H9 (cell line): ENCODE results near the gene MICAL3. TPM values are rescaled to one million over a fixed set of nuclear protein-coding genes. Genes with fewer than 3 reads are reported as not detected.

Experiments
- DNase-seq: peaks from one replicate; pipeline ENCODE4 v3.0.0-alpha.2; 2017
- H2AFZ ChIP-seq: one replicate; pipeline ENCODE4 v1.6.1; 2013; ENCODE audit warnings: mild to moderate bottlenecking, low read length, control low read depth, moderate library complexity
- H2AK5ac ChIP-seq: 2 replicates; pipeline ENCODE4 v1.6.1; 2013; ENCODE audit warnings: low read length, control low read depth, mixed read lengths; ENCODE audit not compliant: insufficient read length
- H2BK120ac ChIP-seq: one replicate; pipeline ENCODE4 v1.6.1; 2013; ENCODE audit warnings: low read depth, mild to moderate bottlenecking, low read length, control low read depth, inconsistent platforms; ENCODE audit not compliant: poor library complexity, severe bottlenecking
- H2BK12ac ChIP-seq: 2 replicates; pipeline ENCODE4 v1.6.1; 2013; ENCODE audit warnings: low read length, control low read depth, mixed read lengths, low read depth; ENCODE audit not compliant: insufficient read length
- H2BK15ac ChIP-seq: 2 replicates; pipeline ENCODE4 v1.6.1; 2013; ENCODE audit warnings: low read depth, low read length, control low read depth
- H2BK20ac ChIP-seq: one replicate; pipeline ENCODE4 v1.6.1; 2013; ENCODE audit warnings: low read depth, mild to moderate bottlenecking, low read length, control low read depth, inconsistent platforms; ENCODE audit not compliant: poor library complexity, severe bottlenecking
- H2BK5ac ChIP-seq: 2 replicates; pipeline ENCODE4 v1.6.1; 2013; ENCODE audit warnings: low read length, control low read depth, mixed read lengths; ENCODE audit not compliant: insufficient read length
- H3K14ac ChIP-seq: 2 replicates; pipeline ENCODE4 v1.6.1; 2013; ENCODE audit warnings: low read length, control low read depth; ENCODE audit not compliant: insufficient read depth
- H3K18ac ChIP-seq: 2 replicates; pipeline ENCODE4 v1.6.1; 2013; ENCODE audit warnings: low read depth, mild to moderate bottlenecking, mixed read lengths, low read length, control low read depth; ENCODE audit not compliant: insufficient read length
- H3K23ac ChIP-seq: 2 replicates; pipeline ENCODE4 v1.6.1; 2013; ENCODE audit warnings: low read length, control low read depth, mixed read lengths, low read depth; ENCODE audit not compliant: insufficient read length
- H3K23me2 ChIP-seq: 2 replicates; pipeline ENCODE4 v1.6.1; 2013; ENCODE audit warnings: low read depth, mild to moderate bottlenecking, mixed read lengths, low read length, control low read depth; ENCODE audit not compliant: insufficient read length, poor library complexity, severe bottlenecking
- H3K27ac ChIP-seq: 2 replicates; pipeline ENCODE4 v1.5.1; 2013; ENCODE audit warnings: low read length, control low read depth, mixed read lengths, low read depth; ENCODE audit not compliant: insufficient read length
- H3K27me3 ChIP-seq: 2 replicates; pipeline ENCODE4 v1.6.1; 2013; ENCODE audit warnings: low read length, control low read depth, inconsistent platforms; ENCODE audit not compliant: insufficient read depth
- H3K4ac ChIP-seq: 2 replicates; pipeline ENCODE4 v1.6.1; 2013; ENCODE audit warnings: low read depth, mild to moderate bottlenecking, control low read depth, inconsistent platforms, low read length, moderate library complexity
- H3K4me1 ChIP-seq: 2 replicates; pipeline ENCODE4 v1.6.1; 2013; ENCODE audit warnings: low read length, control low read depth, inconsistent platforms; ENCODE audit not compliant: insufficient read depth
- H3K4me2 ChIP-seq: 2 replicates; pipeline ENCODE4 v1.6.1; 2013; ENCODE audit warnings: low read length, control low read depth, mixed read lengths; ENCODE audit not compliant: insufficient read length, insufficient read depth
- H3K56ac ChIP-seq: 2 replicates; pipeline ENCODE4 v1.6.1; 2013; ENCODE audit warnings: low read depth, mild to moderate bottlenecking, mixed read lengths, low read length, control low read depth; ENCODE audit not compliant: insufficient read length
- H3K79me1 ChIP-seq: 2 replicates; pipeline ENCODE4 v1.6.1; 2013; ENCODE audit warnings: low read depth, mild to moderate bottlenecking, moderate library complexity, low read length, control low read depth, inconsistent platforms; ENCODE audit not compliant: insufficient read depth, poor library complexity, severe bottlenecking
- H3K79me2 ChIP-seq: 2 replicates; pipeline ENCODE4 v1.6.1; 2013; ENCODE audit warnings: low read length, control low read depth, inconsistent platforms; ENCODE audit not compliant: insufficient read depth
- H3K9ac ChIP-seq: 2 replicates; pipeline ENCODE4 v1.6.1; 2013; ENCODE audit warnings: low read length, control low read depth, mixed read lengths; ENCODE audit not compliant: insufficient read length; ENCODE audit errors: extremely low read depth
- H3K9me3 ChIP-seq: one replicate; pipeline ENCODE4 v1.6.1; 2013; ENCODE audit warnings: low read depth, low read length, inconsistent platforms; ENCODE audit not compliant: control insufficient read depth
- H3T11ph ChIP-seq: one replicate; pipeline ENCODE4 v1.6.1; 2013; ENCODE audit warnings: mild to moderate bottlenecking, low read length, control low read depth, inconsistent platforms
- H4K20me1 ChIP-seq: one replicate; pipeline ENCODE4 v1.6.1; 2013; ENCODE audit not compliant: control insufficient read depth, insufficient read length, insufficient read depth
- H4K5ac ChIP-seq: 2 replicates; pipeline ENCODE4 v1.6.1; 2013; ENCODE audit warnings: low read depth, mild to moderate bottlenecking, mixed read lengths, low read length, control low read depth; ENCODE audit not compliant: insufficient read length
- H4K8ac ChIP-seq: replicated peaks from 2 replicates; pipeline ENCODE4 v1.6.1; 2013; ENCODE audit warnings: low read length, control low read depth, mixed read lengths, low read depth; ENCODE audit not compliant: insufficient read length
- H4K91ac ChIP-seq: 2 replicates; pipeline ENCODE4 v1.6.1; 2013; ENCODE audit warnings: low read depth, mild to moderate bottlenecking, moderate library complexity, mixed read lengths, low read length, control low read depth; ENCODE audit not compliant: insufficient read length
- H3K27ac Mint-ChIP-seq, 3 experiments: 2 replicates in 2 of 3; 3 replicates in 1 of 3; pipeline ENCODE4 v1.8.0; 2020 to 2021; ENCODE audit warnings: mixed read lengths in 3 of 3, mild to moderate bottlenecking in 1 of 3, moderate library complexity in 1 of 3
- H3K27me3 Mint-ChIP-seq: 2 replicates; pipeline ENCODE4 v1.8.0; 2021; ENCODE audit warnings: low read depth, mild to moderate bottlenecking, moderate library complexity, mixed read lengths
- H3K36me3 Mint-ChIP-seq, 3 experiments: 2 replicates in 2 of 3; 3 replicates in 1 of 3; pipeline ENCODE4 v1.8.0; 2020 to 2021; ENCODE audit warnings: low read depth in 3 of 3, mixed read lengths in 3 of 3; ENCODE audit not compliant: insufficient read depth in 1 of 3
- H3K4me1 Mint-ChIP-seq, 2 experiments: 2 replicates each; pipeline ENCODE4 v1.8.0; 2020; ENCODE audit warnings: mixed read lengths in 2 of 2
- H3K4me3 Mint-ChIP-seq, 2 experiments: 2 replicates in 1 of 2; 3 replicates in 1 of 2; pipeline ENCODE4 v1.8.0; 2020 to 2021; ENCODE audit warnings: mild to moderate bottlenecking in 2 of 2, mixed read lengths in 2 of 2, moderate library complexity in 1 of 2
- H3K9me3 Mint-ChIP-seq, 2 experiments: 2 replicates in 1 of 2; 3 replicates in 1 of 2; pipeline ENCODE4 v1.8.0; 2020; ENCODE audit warnings: mild to moderate bottlenecking in 2 of 2, mixed read lengths in 2 of 2, moderate library complexity in 1 of 2
- CTCF ChIP-seq: fragments of 200-600 bp; sonication (generic); conservative IDR thresholded peaks from 3 replicates; pipeline ENCODE4 v1.8.0; 2021; ENCODE audit warnings: antibody characterized with exemption, mild to moderate bottlenecking
- WGBS: extraction: QIAGEN DNeasy Blood & Tissue Kit; methylation state at CpG from one replicate; pipeline ENCODE4 v1.1.7; 2013; ENCODE audit warnings: missing lambda C conversion rate, low lambda C conversion rate, mixed read lengths; ENCODE audit not compliant: insufficient read length; ENCODE audit errors: extremely low coverage; 5-methylcytosine and 5-hydroxymethylcytosine counted together
- total RNA-seq: library from RNA; stranded (reverse); gene quantifications from 2 replicates; pipeline ENCODE4 v1.2.1, GENCODE V29; 2021

The MICAL3 gene
- total RNA-seq, 1 experiment from 2014 or later, result 50.2 TPM

GRCh38 chr22:18033204-18033998 lies 9.0 kb upstream of the MICAL3 start:
- Histone ChIP-seq H3K18ac (no peak overlapping the region), H3K4me1 (no peaks in the 10 kb centered on the region), H2BK12ac (no peak overlapping the region), H3K79me2 (no peaks in the 10 kb centered on the region), H3K56ac (no peak overlapping the region), H4K20me1 (no peaks in the 10 kb centered on the region), H3K4me2 (no peak overlapping the region), H3K27ac (no peak overlapping the region), H2BK120ac (no peak overlapping the region), H2AFZ (no peak overlapping the region), H3K23ac (no peak overlapping the region), H3K4ac (no peak overlapping the region), H3K9me3 (no peaks in the 10 kb centered on the region), H3T11ph (no peak overlapping the region), H2BK20ac (no peak overlapping the region), H2BK15ac (no peak overlapping the region), H4K8ac (no peak overlapping the region), H3K14ac (no peak overlapping the region), H4K91ac (no peak overlapping the region), H4K5ac (no peak overlapping the region), H3K23me2 (no peaks in the 10 kb centered on the region), H2AK5ac (no peak overlapping the region), H3K27me3 (no peaks in the 10 kb centered on the region), H2BK5ac (no peak overlapping the region), H3K9ac (no peak overlapping the region), H3K79me1 (no peaks in the 10 kb centered on the region)
- no peak for TF ChIP-seq CTCF
- H3K27ac Mint-ChIP-seq, result no peak overlapping the region
- WGBS, result no CpG with 5 or more reads among the region's 6 CpGs
- no peaks in the 10 kb centered on the region for H3K36me3 Mint-ChIP-seq
- peaks cover 20% of the 10 kb centered on the region for H3K27me3 Mint-ChIP-seq
- H3K9me3 Mint-ChIP-seq, result no peaks in the 10 kb centered on the region
- DNase-seq, result no peak
- no peak overlapping the region; a peak in 1 of 5 replicates for H3K4me3 Mint-ChIP-seq
- H3K4me1 Mint-ChIP-seq, result peaks cover 13% of the 10 kb centered on the region in 2 experiments
